ENCODE results near the gene BHLHE23. TPM values are rescaled to one million over a fixed set of nuclear protein-coding genes. Genes with fewer than 3 reads are reported as not detected.

BHLHE23 gene
- not detected for total RNA-seq
- under 1 TPM in 1 of 2 donors, not detected in 1; 0.03 TPM for polyA plus RNA-seq
- long read RNA-seq, donor 1: 0 reads
- long read RNA-seq, donor 2: 0 reads
- long read RNA-seq, donor 3: 0 reads

- peaks cover 67 to 100% (median 100%) of the 10 kb centered on the region in 7 donors for H3K27me3 ChIP-seq
- no peaks in the 10 kb centered on the region for H3K9me3 ChIP-seq
- peaks cover 6 to 48% (median 23%) of the 10 kb centered on the region in 9 donors for H3K4me1 ChIP-seq
- peak within 1 kb of the TSS in 6 of 10 donors; percentile 8 to 36 (median 12) for H3K4me3 ChIP-seq
- no peak for TF ChIP-seq CTCF (IDR thresholded peaks at IDR 0.05)
- DNase-seq (peak in 1 of 2 donors; percentile 14), ATAC-seq (no peak)
- no peak within 1 kb of the TSS for H3K27ac ChIP-seq
- intact Hi-C loops (cut with DNase I): loop anchor here in 6 of 10 donors (5.0 to 10.0 kb wide), 6 partner anchors 52 to 134 kb away; partner anchors contain the start of gene SLC17A9 (in 1 of the 6)
- 1 to 2% methylated on average over 66 to 110 of the region's 110 CpGs for WGBS, 2 donors
- no peaks in the 10 kb centered on the region for H3K36me3 ChIP-seq
Observed at GRCh38 chr20:63006540-63007359, at the start of gene BHLHE23. TSS of gene BHLHE23 (minus strand) at chr20:63006964. CDS start at chr20:63006774, 190 bp downstream.

GRCh38 chr20:63055575-63056235 is 48.9 kb upstream of the BHLHE23 start:
- ATAC-seq (peak in 1 of 8 donors; percentile 39), DNase-seq (peak in 1 of 2 donors; percentile 7)
- no peaks in the 10 kb centered on the region for H3K36me3 ChIP-seq
- H3K4me1 ChIP-seq: peaks cover 0 to 8% (median 3%) of the 10 kb centered on the region in 9 donors
- intact Hi-C loops (cut with DNase I): loop anchor here in 9 of 10 donors (2.0 to 10.0 kb wide), 8 partner anchors 117 to 332 kb away; no protein-coding TSS in a partner anchor
- H3K4me3 ChIP-seq: no peak overlapping the region
- no peak overlapping the region for H3K27ac ChIP-seq
- no peak for TF ChIP-seq CTCF (IDR thresholded peaks at IDR 0.05)
- peaks cover 0 to 4% (median 0%) of the 10 kb centered on the region in 11 donors for H3K9me3 ChIP-seq
- WGBS, 2 donors: 58 to 63% methylated on average over 15 of the region's 15 CpGs
- H3K27me3 ChIP-seq: peaks cover 8 to 71% (median 65%) of the 10 kb centered on the region in 7 donors

GRCh38 chr20:63054681-63055240 is 48.0 kb upstream of the BHLHE23 start:
- Histone ChIP-seq H3K4me3 (no peak overlapping the region), H3K36me3 (no peaks in the 10 kb centered on the region), H3K9me3 (peaks cover 0 to 7% (median 0%) of the 10 kb centered on the region in 11 donors), H3K27me3 (peaks cover 4 to 66% (median 56%) of the 10 kb centered on the region in 7 donors), H3K4me1 (peaks cover 0 to 8% (median 3%) of the 10 kb centered on the region in 9 donors), H3K27ac (no peak overlapping the region)
- ATAC-seq (no peak), DNase-seq (peak in 1 of 2 donors; percentile 4)
- no peak for TF ChIP-seq CTCF (IDR thresholded peaks at IDR 0.05)
- intact Hi-C loops (cut with DNase I): loop anchor here in 7 of 10 donors (5.0 to 10.0 kb wide), 6 partner anchors 118 to 333 kb away; no protein-coding TSS in a partner anchor
- WGBS, 2 donors: 80 to 83% methylated on average over 11 of the region's 11 CpGs

GRCh38 chr20:63054103-63054474 is 47.3 kb upstream of the BHLHE23 start:
- ATAC-seq (no peak), DNase-seq (peak in 1 of 2 donors; percentile 1)
- WGBS, 2 donors: 82 to 86% methylated on average over 12 of the region's 12 CpGs
- peaks cover 0 to 8% (median 3%) of the 10 kb centered on the region in 9 donors for H3K4me1 ChIP-seq
- H3K4me3 ChIP-seq: no peak overlapping the region
- H3K27me3 ChIP-seq: peaks cover 0 to 64% (median 50%) of the 10 kb centered on the region in 7 donors
- TF ChIP-seq CTCF (IDR thresholded peaks at IDR 0.05): no peak
- H3K36me3 ChIP-seq: no peaks in the 10 kb centered on the region
- no peak overlapping the region for H3K27ac ChIP-seq
- H3K9me3 ChIP-seq: peaks cover 0 to 7% (median 0%) of the 10 kb centered on the region in 11 donors
- intact Hi-C loops (cut with DNase I): loop anchor here in 1 of 10 donors (10.0 kb wide), 1 partner anchor 331 kb away; no protein-coding TSS in a partner anchor
